Smooth muscle cell of the umbilical artery (primary cell): ENCODE data around the gene FLYWCH1. TPM values are rescaled to one million over a fixed set of nuclear protein-coding genes. Genes with fewer than 3 reads are reported as not detected.

Experiments
- total RNA-seq: library from RNA; depleted of rRNA; stranded (reverse); fragments of >200 nt; gene quantifications from 2 replicates; pipeline ENCODE4 v1.2.3, GENCODE V29; 2014

Gene FLYWCH1, protein sequence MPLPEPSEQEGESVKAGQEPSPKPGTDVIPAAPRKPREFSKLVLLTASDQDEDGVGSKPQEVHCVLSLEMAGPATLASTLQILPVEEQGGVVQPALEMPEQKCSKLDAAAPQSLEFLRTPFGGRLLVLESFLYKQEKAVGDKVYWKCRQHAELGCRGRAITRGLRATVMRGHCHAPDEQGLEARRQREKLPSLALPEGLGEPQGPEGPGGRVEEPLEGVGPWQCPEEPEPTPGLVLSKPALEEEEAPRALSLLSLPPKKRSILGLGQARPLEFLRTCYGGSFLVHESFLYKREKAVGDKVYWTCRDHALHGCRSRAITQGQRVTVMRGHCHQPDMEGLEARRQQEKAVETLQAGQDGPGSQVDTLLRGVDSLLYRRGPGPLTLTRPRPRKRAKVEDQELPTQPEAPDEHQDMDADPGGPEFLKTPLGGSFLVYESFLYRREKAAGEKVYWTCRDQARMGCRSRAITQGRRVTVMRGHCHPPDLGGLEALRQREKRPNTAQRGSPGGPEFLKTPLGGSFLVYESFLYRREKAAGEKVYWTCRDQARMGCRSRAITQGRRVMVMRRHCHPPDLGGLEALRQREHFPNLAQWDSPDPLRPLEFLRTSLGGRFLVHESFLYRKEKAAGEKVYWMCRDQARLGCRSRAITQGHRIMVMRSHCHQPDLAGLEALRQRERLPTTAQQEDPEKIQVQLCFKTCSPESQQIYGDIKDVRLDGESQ
- 44.8 and 58.7 TPM in 2 replicates for total RNA-seq

DNA sequence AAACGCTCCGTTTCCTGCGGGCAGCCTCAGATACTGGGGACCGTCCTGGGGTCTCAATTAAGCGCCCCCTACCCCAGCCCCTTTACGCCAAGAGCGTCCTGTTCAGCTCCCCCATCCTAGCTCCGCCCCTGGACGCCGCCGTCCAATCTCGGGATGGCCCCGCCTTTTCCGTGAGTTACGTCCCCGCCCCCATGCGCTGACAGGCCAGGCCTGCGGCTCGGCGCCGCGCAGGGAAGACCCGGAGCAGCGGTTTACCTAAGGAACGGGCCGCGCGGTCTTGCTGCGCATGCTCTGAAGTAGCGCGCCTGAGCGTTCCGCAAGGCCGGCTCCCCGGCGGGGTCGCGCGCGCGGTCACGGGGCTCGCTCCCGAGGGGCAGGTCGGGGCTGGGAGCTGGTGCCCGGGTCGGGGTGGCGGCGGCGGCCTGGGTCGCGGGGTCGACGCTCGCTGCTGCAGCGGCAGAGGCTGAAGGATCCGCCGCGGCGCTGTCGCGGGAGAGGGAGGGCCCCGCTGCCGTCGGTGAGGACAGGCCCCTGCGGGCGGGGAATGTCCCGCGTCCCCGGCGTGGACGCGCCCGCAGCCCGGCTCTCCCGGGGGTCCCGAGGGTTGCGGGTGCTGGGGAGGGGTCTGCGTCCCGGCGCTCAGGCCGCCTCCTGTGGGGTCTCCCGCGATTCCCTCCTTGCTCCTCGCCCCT is at the start of gene FLYWCH1:
FLYWCH1 (plus strand) TSS at position 294 of the 692 bp plus-strand sequence. CDS start 17,755 bp downstream, outside the sequence.

DNA sequence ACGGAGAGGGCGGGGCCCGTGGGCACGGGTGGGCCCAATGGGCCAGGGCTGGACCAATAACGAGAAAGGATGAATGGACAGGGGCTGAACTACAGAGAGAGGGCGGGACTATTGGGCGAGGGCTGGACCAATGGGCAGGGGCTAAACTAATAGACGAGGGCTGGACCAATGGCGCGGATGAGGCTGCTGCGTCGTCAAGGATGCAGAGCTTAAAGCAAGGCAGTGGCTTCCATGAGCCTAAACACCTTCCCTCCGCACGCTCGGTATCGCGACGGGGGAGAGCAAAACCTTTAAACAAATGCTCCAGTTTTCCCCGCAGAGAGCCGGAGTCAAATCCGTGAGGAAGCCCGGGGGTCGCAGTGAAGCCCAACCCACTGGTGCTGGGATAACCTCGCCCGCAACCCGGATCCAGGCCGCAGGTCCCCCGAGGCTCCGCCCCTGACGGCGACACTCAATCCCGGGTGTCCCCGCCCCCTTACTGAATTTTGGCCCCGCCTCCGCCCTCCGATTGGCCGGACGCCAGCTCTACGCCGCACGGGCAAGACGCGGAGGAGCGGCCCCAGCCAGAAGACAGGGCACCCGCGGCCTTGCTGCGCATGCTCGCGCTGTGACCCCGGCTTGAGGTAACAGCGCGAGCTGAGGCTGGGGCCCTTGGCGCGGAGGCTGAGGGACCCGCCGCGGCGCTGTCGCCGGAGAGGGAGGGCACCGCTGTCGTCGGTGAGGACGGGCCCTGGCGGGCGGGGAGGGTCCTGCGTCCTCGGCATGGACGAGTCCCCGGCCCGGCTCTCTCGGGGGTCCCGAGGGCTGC is 28.9 kb upstream of the FLYWCH1 start, which contains the start of gene FLYWCH2:
FLYWCH2 (plus strand) TSS at position 566 of the 808 bp plus-strand sequence. CDS start 13,235 bp downstream, outside the sequence.

DNA sequence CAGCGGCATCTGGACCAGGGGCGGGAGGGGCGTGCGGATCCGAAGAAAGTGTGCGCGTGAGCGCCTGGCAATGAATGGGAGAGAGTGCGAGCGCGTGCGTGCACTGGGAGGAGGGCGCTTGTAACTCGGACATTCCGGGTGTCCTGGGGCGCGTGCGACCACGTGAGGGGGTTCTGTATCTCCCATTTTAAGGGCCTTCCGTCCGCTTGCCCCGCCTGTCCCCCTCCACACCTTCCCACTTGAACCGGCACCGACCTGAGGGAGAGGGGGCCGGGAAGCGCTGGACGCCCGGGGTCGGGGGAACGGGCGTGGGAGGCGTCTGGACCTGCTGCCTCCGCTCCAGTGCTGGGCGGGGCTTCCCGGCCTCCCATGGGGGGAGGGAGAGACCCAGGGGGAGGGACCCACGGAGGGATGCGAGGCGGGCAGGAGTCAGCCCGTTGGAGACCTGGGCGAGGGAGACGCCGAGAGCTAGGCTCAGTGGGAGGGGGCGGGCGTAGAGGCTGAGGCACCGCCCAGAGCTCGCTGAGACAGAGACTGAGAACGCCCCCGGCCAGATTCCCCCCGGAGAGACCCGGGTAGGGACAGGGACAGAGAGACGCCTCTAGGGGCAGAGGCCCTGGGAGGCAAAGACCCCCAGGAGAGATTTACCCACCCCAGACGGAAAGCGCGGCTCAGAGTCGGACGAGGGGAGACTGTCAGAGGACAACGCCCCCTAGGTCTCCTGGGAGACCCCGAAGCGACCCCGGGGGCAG is 52.2 kb downstream of the FLYWCH1 start, which contains the start of gene KREMEN2:
KREMEN2 (plus strand) TSS at position 553 of the 752 bp plus-strand sequence. CDS start 246 bp downstream, outside the sequence.

DNA sequence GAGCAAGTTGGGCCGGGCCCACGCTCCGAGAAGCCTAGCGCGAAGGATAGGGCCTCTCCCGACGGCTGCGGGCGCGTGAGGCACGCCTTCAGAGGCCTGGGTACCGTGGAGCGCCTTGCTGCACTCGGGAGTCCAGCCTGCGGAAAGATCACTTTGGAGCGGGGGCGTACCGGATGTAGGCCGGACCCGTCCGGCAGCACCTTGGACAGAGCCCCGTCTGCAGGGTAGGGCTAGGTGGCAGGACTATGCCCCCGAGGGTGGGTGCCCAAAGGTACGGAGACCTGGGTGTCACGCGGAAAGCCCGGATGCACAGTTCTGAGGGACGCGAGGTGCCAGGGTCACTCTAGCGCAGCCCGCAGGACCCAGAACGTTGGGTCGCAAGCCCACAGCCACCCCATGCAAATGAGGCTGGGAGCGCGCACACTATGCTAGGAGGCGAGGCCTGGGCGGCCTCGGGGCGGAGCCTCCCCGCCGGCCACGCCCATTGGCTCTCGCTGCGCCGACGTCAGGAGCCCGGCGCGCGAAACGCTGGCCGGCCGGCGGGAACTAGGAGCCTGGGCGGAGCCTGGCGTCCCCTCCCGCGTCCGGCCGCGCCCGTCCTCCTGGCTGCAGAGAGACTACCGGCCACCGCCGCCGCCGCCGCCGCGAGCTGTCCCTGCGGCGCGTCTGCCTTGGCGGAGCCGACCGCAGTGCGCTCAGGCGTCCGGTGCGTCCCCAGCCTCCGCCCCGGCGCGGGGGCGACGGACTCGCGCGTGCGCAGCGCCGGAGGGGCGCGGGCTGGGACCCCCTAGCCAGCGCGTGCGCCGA is 57.2 kb downstream of the FLYWCH1 start, which contains the start of gene PAQR4:
PAQR4 (plus strand) TSS at position 611 of the 807 bp plus-strand sequence. CDS start 327 bp downstream, outside the sequence.

DNA sequence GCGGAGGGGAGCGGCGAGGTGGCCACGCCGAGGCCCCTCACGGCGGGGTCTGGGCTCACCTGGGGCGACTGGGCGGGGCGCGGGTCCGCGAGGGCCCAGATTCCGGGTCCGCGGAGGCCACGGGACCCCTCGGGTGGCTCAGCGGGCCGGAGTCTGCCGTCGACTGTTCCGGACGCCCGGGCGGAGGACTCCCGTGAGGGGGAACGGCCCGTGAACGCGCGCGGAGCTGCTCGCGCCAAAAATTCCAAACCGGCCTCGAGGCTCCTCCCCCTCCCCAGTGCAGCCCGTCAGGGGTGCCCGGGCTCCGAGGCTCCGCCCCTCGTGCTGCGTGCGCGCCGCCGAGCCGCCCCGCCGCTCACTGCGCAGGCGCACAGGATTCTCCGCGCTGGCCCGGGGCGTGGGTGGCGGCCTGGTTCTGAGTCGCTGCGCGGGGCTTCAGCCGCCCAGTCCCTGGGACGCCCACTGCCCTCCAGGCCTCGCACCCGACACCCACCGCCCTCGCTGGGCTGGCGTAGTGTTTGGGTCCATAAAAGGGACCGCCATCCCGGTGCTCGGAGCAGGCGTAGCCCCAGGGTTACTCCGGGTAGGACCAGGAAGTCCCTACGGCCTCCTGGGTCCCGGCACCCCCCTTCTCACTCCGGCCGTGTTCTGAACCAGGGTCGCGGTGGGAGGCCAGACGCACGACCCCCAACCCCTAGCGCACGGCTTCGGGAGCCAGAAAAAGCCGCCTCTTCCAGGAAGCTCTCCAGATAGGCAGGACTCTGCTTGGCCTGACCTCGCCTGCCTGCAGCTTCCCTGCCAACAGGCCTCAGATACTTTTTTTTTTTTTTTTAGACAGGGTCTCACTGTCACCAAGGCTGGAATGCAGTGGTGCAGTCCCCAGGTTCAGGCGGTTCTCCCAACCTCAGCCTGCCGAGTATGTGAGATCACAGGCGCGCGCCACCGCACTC is 68.8 kb downstream of the FLYWCH1 start, which contains the start of gene PKMYT1:
PKMYT1 (minus strand) TSS at position 220 of the 950 bp plus-strand sequence. CDS start 789 bp downstream, outside the sequence.

Other genes with a start within 250 kb of the FLYWCH1 start
- gene KCTD5, start 229.4 kb upstream of the FLYWCH1 start, total RNA-seq, result 20.2 and 34.1 TPM in 2 replicates
- 0.30 and 0.42 TPM in 2 replicates for gene PRSS27, start 191.7 kb upstream of the FLYWCH1 start, total RNA-seq
- 48.4 and 103 TPM in 2 replicates for gene SRRM2, start 159.3 kb upstream of the FLYWCH1 start, total RNA-seq
- gene ELOB, start 134.7 kb upstream of the FLYWCH1 start, total RNA-seq, result 124 and 257 TPM in 2 replicates
- not detected in 2 replicates for gene PRSS33, start 124.4 kb upstream of the FLYWCH1 start, total RNA-seq
- not detected in 2 replicates for gene PRSS41, start 113.5 kb upstream of the FLYWCH1 start, total RNA-seq
- not detected in 2 replicates for gene PRSS21, start 94.7 kb upstream of the FLYWCH1 start, total RNA-seq
- gene ZG16B, start 81.6 kb upstream of the FLYWCH1 start, total RNA-seq, result not detected in 2 replicates
- gene PRSS22, start 53.8 kb upstream of the FLYWCH1 start, total RNA-seq, result not detected in 2 replicates
- gene FLYWCH2, start 28.7 kb upstream of the FLYWCH1 start, total RNA-seq, result 37.6 and 59.4 TPM in 2 replicates
- gene KREMEN2, start 52.3 kb downstream of the FLYWCH1 start, total RNA-seq, result not detected in 2 replicates
- gene PAQR4, start 57.4 kb downstream of the FLYWCH1 start, total RNA-seq, result 0.89 and 4.6 TPM in 2 replicates
- 0.59 and 4.2 TPM in 2 replicates for gene PKMYT1, start 68.5 kb downstream of the FLYWCH1 start, total RNA-seq
- not detected in 2 replicates for gene CLDN9, start 101.0 kb downstream of the FLYWCH1 start, total RNA-seq
- gene CLDN6, start 106.3 kb downstream of the FLYWCH1 start, total RNA-seq, result 0.30 TPM in 1 of 2 replicates, not detected in the other
- gene TNFRSF12A, start 108.4 kb downstream of the FLYWCH1 start, total RNA-seq, result 267 and 333 TPM in 2 replicates
- 7.8 and 11.3 TPM in 2 replicates for gene HCFC1R1, start 112.0 kb downstream of the FLYWCH1 start, total RNA-seq
- 13.2 and 15.4 TPM in 2 replicates for gene THOC6, start 112.1 kb downstream of the FLYWCH1 start, total RNA-seq
- 0.28 and 0.59 TPM in 2 replicates for gene BICDL2, start 125.0 kb downstream of the FLYWCH1 start, total RNA-seq
- gene MMP25, start 134.6 kb downstream of the FLYWCH1 start, total RNA-seq, result not detected in 2 replicates
- gene IL32, start 153.7 kb downstream of the FLYWCH1 start, total RNA-seq, result 12.5 and 23.7 TPM in 2 replicates
- gene ZSCAN10, start 187.4 kb downstream of the FLYWCH1 start, total RNA-seq, result not detected in 2 replicates
- gene ZNF205, start 200.7 kb downstream of the FLYWCH1 start, total RNA-seq, result 12.2 and 14.9 TPM in 2 replicates
- 8.0 and 14.0 TPM in 2 replicates for gene ZNF213, start 223.1 kb downstream of the FLYWCH1 start, total RNA-seq